GM12878 (cell line): ENCODE results near the gene CCDC87. TPM values are rescaled to one million over a fixed set of nuclear protein-coding genes. Genes with fewer than 3 reads are reported as not detected.

Experiments
- ATAC-seq: fragments of 200-7000 bp; cut with Tn5 transposase; 3 replicates; pipeline ENCODE4 v1.9.1; 2020; ENCODE audit warnings: mild to moderate bottlenecking, moderate library complexity
- BruUV-seq: library from RNA; stranded (reverse); fragments of 400-500 nt; replicated peaks from 2 replicates; lab custom pipeline; 2021; lab: Mats Ljungman, UMichigan
- CTCF ChIA-PET: fragments of 300-600 bp; sonication (Branson Sonifier 250); formaldehyde crosslinking; extraction: SDS; loops from one replicate; lab custom pipeline; 2021; ENCODE audit warnings: inconsistent platforms; lab: Yijun Ruan, JAX
- POLR2A ChIA-PET: fragments of 350-600 bp; formaldehyde crosslinking; extraction: SDS; loops from one replicate; lab custom pipeline; 2021; ENCODE audit warnings: inconsistent platforms; lab: Charles Lee
- RAD21 ChIA-PET: fragments of 300-600 bp; sonication (Branson Sonifier 250); formaldehyde crosslinking; loops from one replicate; lab custom pipeline; 2023; ENCODE audit warnings: antibody characterized with exemption; ENCODE audit not compliant: unreplicated experiment; lab: Charles Lee
- SMC1A ChIA-PET: fragments of 300-600 bp; sonication (Branson Sonifier 250); formaldehyde crosslinking; loops from one replicate; lab custom pipeline; 2023; ENCODE audit not compliant: unreplicated experiment, uncharacterized antibody; lab: Charles Lee
- DNase-seq: peaks from one replicate; pipeline ENCODE4 v3.0.0-alpha.2; 2011; ENCODE audit warnings: low read depth, low spot score
- FAIRE-seq: peaks from 3 replicates; lab custom pipeline; 2011; peaks lifted over from hg19 to GRCh38; lab: Jason Lieb, UNC
- H2AFZ ChIP-seq: 2 replicates; pipeline ENCODE4 v1.6.0; 2011; ENCODE audit warnings: low read depth, low read length, control low read depth; ENCODE audit not compliant: control insufficient read depth
- H3K27ac ChIP-seq: 2 replicates; pipeline ENCODE4 v1.5.1; 2011; ENCODE audit warnings: control low read depth; ENCODE audit not compliant: control insufficient read depth, insufficient read depth
- H3K27me3 ChIP-seq, 2 experiments: replicated peaks in 1 of 2; 2 replicates each; pipeline versions ENCODE4 v1.6.0 to v1.6.1; 2011; ENCODE audit warnings: low read length in 1 of 2; ENCODE audit not compliant: control insufficient read depth in 2 of 2, insufficient read depth in 2 of 2
- H3K36me3 ChIP-seq, 2 experiments: 2 replicates each; pipeline ENCODE4 v1.5.1; 2011; ENCODE audit warnings: low read length in 1 of 2; ENCODE audit not compliant: control insufficient read depth in 2 of 2, insufficient read depth in 2 of 2
- H3K4me1 ChIP-seq: 2 replicates; pipeline ENCODE4 v1.6.1; 2011; ENCODE audit warnings: mild to moderate bottlenecking, low read length, moderate library complexity, mixed read lengths; ENCODE audit not compliant: control insufficient read depth, insufficient read depth
- H3K4me2 ChIP-seq: 2 replicates; pipeline ENCODE4 v1.6.0; 2011; ENCODE audit warnings: control low read depth; ENCODE audit not compliant: control insufficient read depth, insufficient read depth
- H3K4me3 ChIP-seq: fragments of 200-600 bp; sonication (generic); 2 replicates; pipeline ENCODE4 v1.5.1; 2016
- H3K79me2 ChIP-seq: 2 replicates; pipeline ENCODE4 v1.6.0; 2011; ENCODE audit warnings: low read length; ENCODE audit not compliant: control insufficient read depth, insufficient read depth
- H3K9ac ChIP-seq: 2 replicates; pipeline ENCODE4 v1.8.0; 2011; ENCODE audit warnings: low read length, control low read depth, mixed read lengths; ENCODE audit not compliant: control insufficient read depth, insufficient read depth
- H3K9me3 ChIP-seq: replicated peaks from 3 replicates; pipeline ENCODE4 v1.5.1; 2011; ENCODE audit warnings: mild to moderate bottlenecking, low read length; ENCODE audit not compliant: control insufficient read depth, insufficient read depth
- H4K20me1 ChIP-seq: 2 replicates; pipeline ENCODE4 v1.6.0; 2011; ENCODE audit not compliant: control insufficient read depth, insufficient read depth
- CBX5 ChIP-seq: sonication (generic); IDR thresholded peaks from 2 replicates; pipeline ENCODE4 v1.6.1; 2016; ENCODE audit warnings: low read depth, moderate library complexity, mild to moderate bottlenecking, inconsistent platforms
- E2F4 ChIP-seq: IDR thresholded peaks from 2 replicates; pipeline ENCODE4 v1.6.1; 2012; ENCODE audit warnings: low read depth, low read length, improper control_type of control experiment
- TBL1XR1 ChIP-seq: IDR thresholded peaks from 2 replicates; pipeline ENCODE4 v1.6.1; 2012; ENCODE audit warnings: low read depth, low read length, improper control_type of control experiment
- ZSCAN29 ChIP-seq: fragments of 450-650 bp; IDR thresholded peaks from 2 replicates; pipeline ENCODE4 v1.6.1; 2017; ENCODE audit warnings: mild to moderate bottlenecking, moderate library complexity
- WGBS: methylation state at CpG from one replicate; pipeline ENCODE4 v1.1.6; 2016; ENCODE audit warnings: low lambda C conversion rate; ENCODE audit not compliant: insufficient replicate concordance, insufficient coverage; ENCODE audit errors: missing lambda C conversion rate; 5-methylcytosine and 5-hydroxymethylcytosine counted together
- in situ Hi-C: fragments of 300-500 bp; cut with MboI; formaldehyde crosslinking; loops from 9 replicates; pipeline ENCODE4 v1.14.3; 2018; ENCODE audit warnings: mixed read lengths
- intact Hi-C: fragments of 100-400 bp; cut with micrococcal nuclease; formaldehyde crosslinking; loops from one replicate; pipeline ENCODE4 v1.14.2; 2022; ENCODE audit not compliant: unreplicated experiment
- polyA plus RNA-seq, 11 experiments: library from polyadenylated mRNA; depleted of rRNA in 4 of 11; unstranded in 6 of 11; stranded (reverse) in 5 of 11; fragments of >200 nt; fragmentation: Nextera tagmentation in 4 of 11; fragmentation: Illumina TruSeq in 1 of 11; extraction: Ambion mirVana in 4 of 11; extraction: Trizol in 1 of 11; gene quantifications; 1 replicate in 1 of 11; 2 replicates in 10 of 11; pipeline versions ENCODE4 v1.2.1 to v1.2.3, GENCODE V29; 2011 to 2016; ENCODE audit warnings: inconsistent platforms in 2 of 11, missing spikeins in 2 of 11, low read depth in 1 of 11
- total RNA-seq, 4 experiments: library from RNA; depleted of rRNA in 3 of 4; stranded (reverse); fragments of >200 nt in 3 of 4; fragmentation: Illumina TruSeq in 1 of 4; extraction: Trizol in 1 of 4; gene quantifications; 2 replicates each; pipeline versions ENCODE4 v1.2.1 to v1.2.3, GENCODE V29; 2013 to 2021
- TF ChIP-seq, protein P1 (sequence below): fragments of 450-650 bp; formaldehyde crosslinking; IDR thresholded peaks from 2 replicates; pipeline ENCODE4 v1.4.0; 2020; ENCODE audit warnings: mild to moderate bottlenecking, moderate library complexity
- TF ChIP-seq, protein P2 (sequence below): IDR thresholded peaks from 2 replicates; pipeline ENCODE4 v1.6.1; 2012; ENCODE audit warnings: improper control_type of control experiment, low read depth, low read length; ENCODE audit not compliant: insufficient replicate concordance

The CCDC87 gene
- total and polyA plus RNA-seq, 10 of the 15 experiments (the other 5 are each of a cell fraction or from before 2014, with no cell fraction given): 0.02 to 0.17 (median 0.09) TPM; not detected in 3

GRCh38 chr11:66564984-66565383, 27.9 kb downstream of the CCDC87 start:
- ATAC-seq (peak; percentile 21; the same call in 1 of the 3 replicates), FAIRE-seq (no peak), DNase-seq (no peak)
- H3K9ac ChIP-seq: no peak overlapping the region
- 6% methylated on average over 5 of the region's 5 CpGs for WGBS
- peaks cover 0 to 6% of the 10 kb centered on the region in 2 experiments; a peak in 3 of 4 replicates for H3K27me3 ChIP-seq
- no peaks in the 10 kb centered on the region for H4K20me1 ChIP-seq
- in situ Hi-C loops: no loop called here
- no TSS peak for BruUV-seq
- H3K4me1 ChIP-seq: no peaks in the 10 kb centered on the region
- no peak overlapping the region for H3K27ac ChIP-seq
- ChIA-PET SMC1A (no interaction called here), CTCF (no interaction called here), RAD21 (no interaction called here), POLR2A (no interaction called here)
- TF ChIP-seq, protein P1, sequence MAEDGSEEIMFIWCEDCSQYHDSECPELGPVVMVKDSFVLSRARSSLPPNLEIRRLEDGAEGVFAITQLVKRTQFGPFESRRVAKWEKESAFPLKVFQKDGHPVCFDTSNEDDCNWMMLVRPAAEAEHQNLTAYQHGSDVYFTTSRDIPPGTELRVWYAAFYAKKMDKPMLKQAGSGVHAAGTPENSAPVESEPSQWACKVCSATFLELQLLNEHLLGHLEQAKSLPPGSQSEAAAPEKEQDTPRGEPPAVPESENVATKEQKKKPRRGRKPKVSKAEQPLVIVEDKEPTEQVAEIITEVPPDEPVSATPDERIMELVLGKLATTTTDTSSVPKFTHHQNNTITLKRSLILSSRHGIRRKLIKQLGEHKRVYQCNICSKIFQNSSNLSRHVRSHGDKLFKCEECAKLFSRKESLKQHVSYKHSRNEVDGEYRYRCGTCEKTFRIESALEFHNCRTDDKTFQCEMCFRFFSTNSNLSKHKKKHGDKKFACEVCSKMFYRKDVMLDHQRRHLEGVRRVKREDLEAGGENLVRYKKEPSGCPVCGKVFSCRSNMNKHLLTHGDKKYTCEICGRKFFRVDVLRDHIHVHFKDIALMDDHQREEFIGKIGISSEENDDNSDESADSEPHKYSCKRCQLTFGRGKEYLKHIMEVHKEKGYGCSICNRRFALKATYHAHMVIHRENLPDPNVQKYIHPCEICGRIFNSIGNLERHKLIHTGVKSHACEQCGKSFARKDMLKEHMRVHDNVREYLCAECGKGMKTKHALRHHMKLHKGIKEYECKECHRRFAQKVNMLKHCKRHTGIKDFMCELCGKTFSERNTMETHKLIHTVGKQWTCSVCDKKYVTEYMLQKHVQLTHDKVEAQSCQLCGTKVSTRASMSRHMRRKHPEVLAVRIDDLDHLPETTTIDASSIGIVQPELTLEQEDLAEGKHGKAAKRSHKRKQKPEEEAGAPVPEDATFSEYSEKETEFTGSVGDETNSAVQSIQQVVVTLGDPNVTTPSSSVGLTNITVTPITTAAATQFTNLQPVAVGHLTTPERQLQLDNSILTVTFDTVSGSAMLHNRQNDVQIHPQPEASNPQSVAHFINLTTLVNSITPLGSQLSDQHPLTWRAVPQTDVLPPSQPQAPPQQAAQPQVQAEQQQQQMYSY (CRISPR knock-in tag): no peak
- TF ChIP-seq E2F4: no peak
- TF ChIP-seq TBL1XR1: no peak
- no peak for TF ChIP-seq ZSCAN29
- TF ChIP-seq, protein P2, sequence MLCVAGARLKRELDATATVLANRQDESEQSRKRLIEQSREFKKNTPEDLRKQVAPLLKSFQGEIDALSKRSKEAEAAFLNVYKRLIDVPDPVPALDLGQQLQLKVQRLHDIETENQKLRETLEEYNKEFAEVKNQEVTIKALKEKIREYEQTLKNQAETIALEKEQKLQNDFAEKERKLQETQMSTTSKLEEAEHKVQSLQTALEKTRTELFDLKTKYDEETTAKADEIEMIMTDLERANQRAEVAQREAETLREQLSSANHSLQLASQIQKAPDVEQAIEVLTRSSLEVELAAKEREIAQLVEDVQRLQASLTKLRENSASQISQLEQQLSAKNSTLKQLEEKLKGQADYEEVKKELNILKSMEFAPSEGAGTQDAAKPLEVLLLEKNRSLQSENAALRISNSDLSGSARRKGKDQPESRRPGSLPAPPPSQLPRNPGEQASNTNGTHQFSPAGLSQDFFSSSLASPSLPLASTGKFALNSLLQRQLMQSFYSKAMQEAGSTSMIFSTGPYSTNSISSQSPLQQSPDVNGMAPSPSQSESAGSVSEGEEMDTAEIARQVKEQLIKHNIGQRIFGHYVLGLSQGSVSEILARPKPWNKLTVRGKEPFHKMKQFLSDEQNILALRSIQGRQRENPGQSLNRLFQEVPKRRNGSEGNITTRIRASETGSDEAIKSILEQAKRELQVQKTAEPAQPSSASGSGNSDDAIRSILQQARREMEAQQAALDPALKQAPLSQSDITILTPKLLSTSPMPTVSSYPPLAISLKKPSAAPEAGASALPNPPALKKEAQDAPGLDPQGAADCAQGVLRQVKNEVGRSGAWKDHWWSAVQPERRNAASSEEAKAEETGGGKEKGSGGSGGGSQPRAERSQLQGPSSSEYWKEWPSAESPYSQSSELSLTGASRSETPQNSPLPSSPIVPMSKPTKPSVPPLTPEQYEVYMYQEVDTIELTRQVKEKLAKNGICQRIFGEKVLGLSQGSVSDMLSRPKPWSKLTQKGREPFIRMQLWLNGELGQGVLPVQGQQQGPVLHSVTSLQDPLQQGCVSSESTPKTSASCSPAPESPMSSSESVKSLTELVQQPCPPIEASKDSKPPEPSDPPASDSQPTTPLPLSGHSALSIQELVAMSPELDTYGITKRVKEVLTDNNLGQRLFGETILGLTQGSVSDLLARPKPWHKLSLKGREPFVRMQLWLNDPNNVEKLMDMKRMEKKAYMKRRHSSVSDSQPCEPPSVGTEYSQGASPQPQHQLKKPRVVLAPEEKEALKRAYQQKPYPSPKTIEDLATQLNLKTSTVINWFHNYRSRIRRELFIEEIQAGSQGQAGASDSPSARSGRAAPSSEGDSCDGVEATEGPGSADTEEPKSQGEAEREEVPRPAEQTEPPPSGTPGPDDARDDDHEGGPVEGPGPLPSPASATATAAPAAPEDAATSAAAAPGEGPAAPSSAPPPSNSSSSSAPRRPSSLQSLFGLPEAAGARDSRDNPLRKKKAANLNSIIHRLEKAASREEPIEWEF: no peak
- no peak for TF ChIP-seq CBX5
- H3K4me3 ChIP-seq: no peak overlapping the region
- no peak overlapping the region for H2AFZ ChIP-seq
- H3K4me2 ChIP-seq: no peak overlapping the region
- H3K79me2 ChIP-seq: no peaks in the 10 kb centered on the region
- H3K36me3 ChIP-seq: no peaks in the 10 kb centered on the region
- intact Hi-C loops: no loop called here
- no peaks in the 10 kb centered on the region for H3K9me3 ChIP-seq
